ENCODE results near the gene ZNF672. TPM values are rescaled to one million over a fixed set of nuclear protein-coding genes. Genes with fewer than 3 reads are reported as not detected.

Gene ZNF672
- total RNA-seq, 2 experiments from 2014 or later: 35.9 to 38.4 TPM

- ChIA-PET POLR2A (interaction anchor here (1.6 kb wide), 1 partner anchor 11 kb away, joined by 5 read pairs; the partner anchor contains the start of gene SH3BP5L), CTCF (no interaction called here)
- Mint-ChIP-seq H3K4me3 (no peak overlapping the region), H3K27me3 (no peaks in the 10 kb centered on the region), H3K4me1 (ENCODE audit: low read depth) (peaks cover 62% of the 10 kb centered on the region), H3K36me3 (ENCODE audit: low read depth) (peaks cover 73% of the 10 kb centered on the region), H3K27ac (peak overlapping the region; percentile 91), H3K9me3 (no peaks in the 10 kb centered on the region)
- no peak for DNase-seq
- Histone ChIP-seq H3K27me3 (ENCODE audit: control insufficient read depth in 1 of 2, insufficient read depth in 2 of 2, low read length in 2 of 2) (no peaks in the 10 kb centered on the region), H3K4me1 (ENCODE audit: insufficient read depth, low read length) (peaks cover 51% of the 10 kb centered on the region), H3K36me3 (ENCODE audit: insufficient read depth, low read length) (peaks cover 67% of the 10 kb centered on the region), H3K9me3 (ENCODE audit: control insufficient read depth in 1 of 2, insufficient read depth in 1 of 2, low read length in 2 of 2) (no peaks in the 10 kb centered on the region), H3K4me3 (ENCODE audit: low read length) (no peak overlapping the region), H3K27ac (ENCODE audit: low read depth in 1 of 2, low read length in 2 of 2) (peak overlapping the region in 1 of 2 donors; percentile 53)
- no peak for ATAC-seq (ENCODE audit: poor library complexity)
- intact Hi-C loops (cut with DNase I, micrococcal nuclease): no loop called here
- TF ChIP-seq CTCF (IDR thresholded peaks at IDR 0.05): no peak
Measured at GRCh38 chr1:248815407-248816034, 22.5 kb upstream of the ZNF672 start.

GRCh38 chr1:248816042-248816851 lies 21.8 kb upstream of the ZNF672 start:
- DNase-seq: no peak
- H3K9me3 Mint-ChIP-seq: no peaks in the 10 kb centered on the region
- peak overlapping the region; percentile 59 for H3K4me3 Mint-ChIP-seq
- Histone ChIP-seq H3K36me3 (ENCODE audit: insufficient read depth, low read length) (peaks cover 71% of the 10 kb centered on the region), H3K4me3 (ENCODE audit: low read length) (no peak overlapping the region), H3K4me1 (ENCODE audit: insufficient read depth, low read length) (peaks cover 56% of the 10 kb centered on the region), H3K9me3 (ENCODE audit: control insufficient read depth in 1 of 2, insufficient read depth in 1 of 2, low read length in 2 of 2) (no peaks in the 10 kb centered on the region), H3K27ac (ENCODE audit: low read depth in 1 of 2, low read length in 2 of 2) (peak overlapping the region; percentile 53 to 66), H3K27me3 (ENCODE audit: control insufficient read depth in 1 of 2, insufficient read depth in 2 of 2, low read length in 2 of 2) (no peaks in the 10 kb centered on the region)
- TF ChIP-seq CTCF (IDR thresholded peaks at IDR 0.05): no peak
- no peaks in the 10 kb centered on the region for H3K27me3 Mint-ChIP-seq
- ChIA-PET POLR2A (interaction anchor here (1.6 kb wide), 1 partner anchor 10 kb away, joined by 5 read pairs; the partner anchor contains the start of gene SH3BP5L), CTCF (no interaction called here)
- ATAC-seq (ENCODE audit: poor library complexity): peak; percentile 21
- peaks cover 69% of the 10 kb centered on the region for H3K4me1 Mint-ChIP-seq (ENCODE audit: low read depth)
- H3K27ac Mint-ChIP-seq: peak overlapping the region; percentile 91
- H3K36me3 Mint-ChIP-seq (ENCODE audit: low read depth): peaks cover 75% of the 10 kb centered on the region
- intact Hi-C loops (cut with DNase I, micrococcal nuclease): no loop called here

- Mint-ChIP-seq H3K4me3 (peak overlapping the region; percentile 47), H3K36me3 (ENCODE audit: low read depth) (peaks cover 80% of the 10 kb centered on the region), H3K27ac (peak overlapping the region; percentile 91), H3K9me3 (no peaks in the 10 kb centered on the region), H3K27me3 (no peaks in the 10 kb centered on the region), H3K4me1 (ENCODE audit: low read depth) (peaks cover 76% of the 10 kb centered on the region)
- Histone ChIP-seq H3K9me3 (ENCODE audit: control insufficient read depth in 1 of 2, insufficient read depth in 1 of 2, low read length in 2 of 2) (no peaks in the 10 kb centered on the region), H3K27ac (ENCODE audit: low read depth in 1 of 2, low read length in 2 of 2) (peak overlapping the region in 1 of 2 donors; percentile 53), H3K27me3 (ENCODE audit: control insufficient read depth in 1 of 2, insufficient read depth in 2 of 2, low read length in 2 of 2) (no peaks in the 10 kb centered on the region), H3K4me3 (ENCODE audit: low read length) (no peak overlapping the region), H3K36me3 (ENCODE audit: insufficient read depth, low read length) (peaks cover 75% of the 10 kb centered on the region), H3K4me1 (ENCODE audit: insufficient read depth, low read length) (peaks cover 64% of the 10 kb centered on the region)
- DNase-seq: peak in 2 of 14 experiments; percentile 35 to 38
- no peak for TF ChIP-seq CTCF (IDR thresholded peaks at IDR 0.05)
- intact Hi-C loops (cut with DNase I, micrococcal nuclease): no loop called here
- POLR2A ChIA-PET: interaction anchor here (1.6 kb wide), 1 partner anchor 9 kb away, joined by 5 read pairs; the partner anchor contains the start of gene SH3BP5L
- CTCF ChIA-PET: no interaction called here
- peak; percentile 27 for ATAC-seq (ENCODE audit: poor library complexity)
Measured at GRCh38 chr1:248817065-248817464, 21.0 kb upstream of the ZNF672 start.

Measured in CD4-positive, alpha-beta T cell (primary cell).